ENCODE data around the gene GNAI1.

The GNAI1 gene

DNA sequence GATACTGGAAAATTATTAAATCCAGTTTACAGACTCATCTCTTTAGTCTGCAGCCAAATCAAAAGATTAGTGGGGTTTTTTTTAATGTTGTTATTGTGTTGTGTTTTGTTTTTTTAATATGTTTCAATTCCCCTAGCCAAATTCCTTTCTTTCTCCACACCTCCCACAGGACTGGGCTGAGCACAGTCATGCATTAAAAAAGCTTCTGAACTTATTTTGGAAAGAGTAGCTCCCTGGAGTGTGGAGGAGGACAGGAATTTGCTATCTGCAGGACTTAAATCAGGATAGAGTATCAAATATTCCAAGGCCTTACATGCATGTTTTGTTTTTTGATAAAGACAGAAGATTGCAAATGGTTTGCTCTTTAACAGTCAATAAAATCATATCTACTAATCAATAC is 90.7 kb downstream of the GNAI1 start:
- TF ChIP-seq, protein P1, sequence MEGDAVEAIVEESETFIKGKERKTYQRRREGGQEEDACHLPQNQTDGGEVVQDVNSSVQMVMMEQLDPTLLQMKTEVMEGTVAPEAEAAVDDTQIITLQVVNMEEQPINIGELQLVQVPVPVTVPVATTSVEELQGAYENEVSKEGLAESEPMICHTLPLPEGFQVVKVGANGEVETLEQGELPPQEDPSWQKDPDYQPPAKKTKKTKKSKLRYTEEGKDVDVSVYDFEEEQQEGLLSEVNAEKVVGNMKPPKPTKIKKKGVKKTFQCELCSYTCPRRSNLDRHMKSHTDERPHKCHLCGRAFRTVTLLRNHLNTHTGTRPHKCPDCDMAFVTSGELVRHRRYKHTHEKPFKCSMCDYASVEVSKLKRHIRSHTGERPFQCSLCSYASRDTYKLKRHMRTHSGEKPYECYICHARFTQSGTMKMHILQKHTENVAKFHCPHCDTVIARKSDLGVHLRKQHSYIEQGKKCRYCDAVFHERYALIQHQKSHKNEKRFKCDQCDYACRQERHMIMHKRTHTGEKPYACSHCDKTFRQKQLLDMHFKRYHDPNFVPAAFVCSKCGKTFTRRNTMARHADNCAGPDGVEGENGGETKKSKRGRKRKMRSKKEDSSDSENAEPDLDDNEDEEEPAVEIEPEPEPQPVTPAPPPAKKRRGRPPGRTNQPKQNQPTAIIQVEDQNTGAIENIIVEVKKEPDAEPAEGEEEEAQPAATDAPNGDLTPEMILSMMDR (IDR thresholded peaks at IDR 0.05; ENCODE audit: extremely low read depth, missing control alignments), result no peak
- DNase-seq (ENCODE audit: low spot score), result no peak

DNA sequence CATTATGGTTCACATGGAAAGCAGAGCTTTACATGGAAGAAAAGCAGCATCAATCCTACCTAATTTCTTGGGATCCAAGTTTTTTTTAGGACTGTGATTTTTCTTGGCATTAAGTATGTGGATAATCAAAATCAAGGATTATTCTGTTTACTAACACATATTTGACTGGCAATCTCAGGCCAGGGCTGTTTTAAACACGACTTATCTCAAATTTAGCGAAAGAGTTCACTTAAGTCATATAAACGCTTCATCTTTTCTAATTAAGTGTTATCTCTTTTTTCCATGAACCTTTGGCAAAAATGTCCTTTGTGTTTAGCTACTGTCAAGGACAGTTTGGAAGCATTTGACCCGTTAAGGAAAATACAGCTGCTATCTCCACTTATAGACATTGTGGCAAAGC is 92.0 kb downstream of the GNAI1 start:
- DNase-seq (ENCODE audit: low spot score), result no peak
- TF ChIP-seq, protein P1 (IDR thresholded peaks at IDR 0.05; ENCODE audit: extremely low read depth, missing control alignments), result no peak

DNA sequence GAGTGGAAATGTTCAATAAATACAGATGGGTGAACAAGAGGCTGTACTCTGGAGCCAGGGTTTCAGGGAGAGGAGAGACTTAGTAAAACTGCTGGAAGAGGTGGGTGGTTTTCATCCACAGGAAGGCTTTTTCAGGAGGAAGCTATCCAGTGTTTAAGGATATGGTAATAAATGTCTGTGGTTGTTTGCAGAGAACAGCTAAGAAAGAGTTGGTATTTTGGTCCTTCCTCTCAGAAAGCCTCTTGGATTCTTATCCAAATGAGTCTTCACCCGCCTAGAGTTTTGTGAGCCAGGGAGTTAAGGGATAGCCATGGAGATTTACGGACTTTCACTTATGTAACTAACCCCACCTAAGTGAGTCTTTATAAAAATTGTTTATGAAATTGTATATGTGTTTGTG is 95.7 kb downstream of the GNAI1 start:
- TF ChIP-seq, protein P1 (IDR thresholded peaks at IDR 0.05; ENCODE audit: extremely low read depth, missing control alignments), result no peak
- DNase-seq (ENCODE audit: low spot score), result no peak

DNA sequence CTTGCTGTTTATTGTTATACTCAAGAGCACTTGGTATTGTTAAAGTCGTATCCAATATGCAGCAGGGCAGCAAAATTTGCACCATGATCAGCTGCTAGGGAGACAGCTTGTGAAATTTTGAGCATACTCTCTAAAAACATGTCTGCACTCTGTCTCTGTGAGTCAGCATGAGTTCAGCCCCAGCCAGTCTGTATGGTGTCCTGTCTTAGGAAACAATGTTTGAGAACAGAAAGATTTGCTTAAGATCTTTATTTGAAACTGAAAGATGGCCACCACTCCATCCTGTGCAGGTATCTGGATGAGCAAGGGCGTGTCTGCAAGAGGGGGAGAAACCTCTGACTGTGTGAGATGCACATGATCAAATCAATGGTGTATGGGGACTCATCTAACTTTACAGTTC is 97.1 kb downstream of the GNAI1 start:
- TF ChIP-seq, protein P1 (IDR thresholded peaks at IDR 0.05; ENCODE audit: extremely low read depth, missing control alignments), result no peak
- DNase-seq (ENCODE audit: low spot score), result no peak

DNA sequence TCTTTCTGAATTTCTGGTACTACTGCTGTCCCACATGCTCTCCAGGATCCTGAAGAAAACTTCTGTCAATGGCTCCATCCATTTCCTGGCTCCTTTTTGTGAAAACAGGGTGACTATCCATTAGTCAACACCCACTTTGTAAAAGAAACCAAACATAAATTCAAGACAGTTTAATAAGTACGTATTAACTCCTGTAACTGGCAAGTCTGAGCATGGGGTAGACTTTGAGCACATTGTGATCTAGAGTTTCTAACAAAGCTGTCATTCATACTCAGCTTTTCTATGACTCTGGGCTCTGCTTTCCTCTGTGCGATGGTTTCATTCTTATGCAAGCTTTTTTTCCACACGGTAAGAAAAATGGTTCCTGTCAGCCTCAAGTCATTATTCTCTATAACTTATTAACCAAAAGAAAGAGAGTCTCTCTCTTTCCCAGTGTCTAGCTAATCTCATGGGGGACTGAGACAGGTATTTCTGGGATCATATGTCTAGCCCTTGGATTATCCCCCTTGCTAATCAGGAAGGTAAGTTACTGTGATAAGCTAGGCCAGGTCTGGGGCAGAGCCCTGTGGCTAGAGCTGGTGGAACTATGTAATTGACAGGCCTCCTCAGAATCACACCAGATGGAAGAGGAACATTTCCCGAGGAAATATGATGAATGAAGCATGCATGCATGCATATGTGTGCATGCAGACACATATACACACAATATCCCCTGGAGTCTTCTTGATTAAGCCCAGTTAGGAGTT is 98.5 kb downstream of the GNAI1 start:
- DNase-seq (ENCODE audit: low spot score), result no peak

DNA sequence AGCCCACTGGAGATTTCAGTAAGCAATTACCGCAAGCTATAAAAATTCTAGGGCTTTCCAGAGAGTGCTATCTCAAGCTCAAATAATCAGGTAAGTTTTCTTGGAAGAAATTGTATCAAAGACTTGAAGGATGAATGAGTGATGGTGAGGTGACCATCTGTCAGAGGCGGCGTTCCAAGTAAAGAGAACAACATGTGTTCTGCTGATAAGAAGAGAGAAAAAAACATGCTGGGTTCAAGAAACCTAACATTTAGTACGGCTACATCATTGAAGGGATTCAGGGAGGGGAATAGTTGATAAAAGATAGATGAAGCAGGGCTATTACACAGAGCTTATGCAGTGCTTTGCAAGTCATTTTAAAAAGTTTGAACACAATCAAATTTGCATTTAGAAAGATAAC is 100.7 kb downstream of the GNAI1 start:
- TF ChIP-seq, protein P1 (IDR thresholded peaks at IDR 0.05; ENCODE audit: extremely low read depth, missing control alignments), result no peak
- no peak for DNase-seq (ENCODE audit: low spot score)

More for the DNA sequence above, 98.5 kb downstream of the GNAI1 start:
- TF ChIP-seq, protein P1 (IDR thresholded peaks at IDR 0.05; ENCODE audit: extremely low read depth, missing control alignments), result no peak

DNA sequence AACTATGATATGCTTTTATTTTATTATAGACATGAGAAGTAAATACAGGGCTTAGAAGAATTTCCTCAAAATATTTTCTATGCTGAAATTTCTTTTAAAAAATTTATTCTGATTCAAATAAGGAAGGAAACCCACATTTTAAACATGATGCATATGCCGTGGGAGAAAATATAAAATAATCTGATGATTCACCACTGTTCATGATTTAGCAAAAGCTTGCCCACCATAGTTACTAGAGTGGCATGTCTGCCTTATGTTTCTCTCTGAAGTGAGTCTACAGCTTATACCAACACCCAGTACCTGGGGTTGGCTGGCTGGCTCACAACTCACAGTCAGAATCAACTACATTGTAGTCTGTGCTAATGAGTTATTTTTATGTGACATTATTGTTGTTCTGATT is 102.0 kb downstream of the GNAI1 start:
- DNase-seq (ENCODE audit: low spot score), result no peak
- TF ChIP-seq, protein P1 (IDR thresholded peaks at IDR 0.05; ENCODE audit: extremely low read depth, missing control alignments), result no peak

Measured in GM20000 (cell line).